SK-N-SH (cell line): ENCODE measurements around the gene CALN1.

Source experiments
- GATA2 ChIP-seq: sonication (generic); formaldehyde crosslinking; IDR thresholded peaks from 2 replicates; pipeline ENCODE4 v1.5.0; 2020; ENCODE audit warnings: mild to moderate bottlenecking, missing genetic modification reagents
- TCF12 ChIP-seq: IDR thresholded peaks from 2 replicates; pipeline ENCODE4 v1.4.0; 2012
- TF ChIP-seq, protein P1 (sequence below): fragments of 150-350 bp; IDR thresholded peaks from 2 replicates; pipeline ENCODE4 v1.6.1; 2017; ENCODE audit warnings: antibody characterized with exemption, low read length, low read depth, borderline replicate concordance

DNA sequence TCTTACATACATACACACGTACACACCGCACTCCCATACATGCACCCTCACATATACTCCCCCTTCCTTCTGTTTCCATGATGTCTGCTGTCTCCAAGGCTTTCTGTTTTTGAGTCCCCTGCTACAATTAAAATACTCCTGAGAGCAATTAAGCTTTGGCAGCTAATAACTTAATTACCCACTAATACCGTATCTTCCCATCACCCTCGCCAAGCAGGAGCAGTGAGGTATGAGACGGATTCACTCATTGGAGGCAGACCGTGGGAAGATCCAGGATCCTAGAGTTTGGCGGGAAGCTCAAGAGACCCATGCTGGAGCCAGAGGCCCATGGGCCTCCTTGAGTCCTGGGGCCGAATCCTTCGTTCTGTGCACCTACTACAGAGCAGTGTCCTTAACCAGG is 1.7 kb upstream of the CALN1 start:
- TF ChIP-seq TCF12, result no peak
- TF ChIP-seq GATA2 (CRISPR knock-in tag), result no peak
- TF ChIP-seq, protein P1, sequence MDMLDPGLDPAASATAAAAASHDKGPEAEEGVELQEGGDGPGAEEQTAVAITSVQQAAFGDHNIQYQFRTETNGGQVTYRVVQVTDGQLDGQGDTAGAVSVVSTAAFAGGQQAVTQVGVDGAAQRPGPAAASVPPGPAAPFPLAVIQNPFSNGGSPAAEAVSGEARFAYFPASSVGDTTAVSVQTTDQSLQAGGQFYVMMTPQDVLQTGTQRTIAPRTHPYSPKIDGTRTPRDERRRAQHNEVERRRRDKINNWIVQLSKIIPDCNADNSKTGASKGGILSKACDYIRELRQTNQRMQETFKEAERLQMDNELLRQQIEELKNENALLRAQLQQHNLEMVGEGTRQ, result no peak
